GM19099 (cell line): ENCODE results near the gene CEBPA.

Source experiments
- POLR2A ChIP-seq: IDR thresholded peaks from 3 replicates; pipeline ENCODE4 v1.6.1; 2011; ENCODE audit warnings: low read depth; ENCODE audit not compliant: insufficient read length; ENCODE audit errors: extremely low read depth

Gene CEBPA

GRCh38 chr19:33302175-33302973 is at the start of gene CEBPA:
CEBPA (minus strand) TSS chr19:33302534; CDS start chr19:33302414, 120 bp downstream.
- TF ChIP-seq POLR2A: peak; percentile 25

GRCh38 chr19:33350538-33351309 is 48.4 kb upstream of the CEBPA start:
- TF ChIP-seq POLR2A: no peak

- TF ChIP-seq POLR2A: no peak
These were observed 47.3 kb upstream of the CEBPA start for GRCh38 chr19:33349319-33350289.

- TF ChIP-seq POLR2A: no peak
These were observed 46.1 kb upstream of the CEBPA start for GRCh38 chr19:33348301-33349010.

GRCh38 chr19:33347300-33347699 is 45.0 kb upstream of the CEBPA start:
- no peak for TF ChIP-seq POLR2A

- no peak for TF ChIP-seq POLR2A
These were observed 44.3 kb upstream of the CEBPA start for GRCh38 chr19:33346665-33347064.

- no peak for TF ChIP-seq POLR2A
These were observed 42.8 kb upstream of the CEBPA start for GRCh38 chr19:33345163-33345562.

- no peak for TF ChIP-seq POLR2A
These were observed 42.2 kb upstream of the CEBPA start for GRCh38 chr19:33344573-33344925.

- TF ChIP-seq POLR2A: no peak
These were observed 41.7 kb upstream of the CEBPA start for GRCh38 chr19:33343859-33344572.

GRCh38 chr19:33343301-33343700 is 41.0 kb upstream of the CEBPA start:
- no peak for TF ChIP-seq POLR2A

GRCh38 chr19:33340991-33341390 is 38.7 kb upstream of the CEBPA start:
- TF ChIP-seq POLR2A: no peak

- TF ChIP-seq POLR2A: no peak
These were observed 37.0 kb upstream of the CEBPA start for GRCh38 chr19:33339016-33339984.

GRCh38 chr19:33335446-33335845 is 33.1 kb upstream of the CEBPA start:
- TF ChIP-seq POLR2A: no peak
